ENCODE data around the gene TMEM170B.

The TMEM170B gene

GRCh38 chr6:11586117-11586516 is 48.6 kb downstream of the TMEM170B start:
- no peak for DNase-seq (ENCODE audit: low read depth)

- peak; percentile 88 for DNase-seq (ENCODE audit: low read depth)
These were observed 49.0 kb downstream of the TMEM170B start for GRCh38 chr6:11586536-11586935.

- no peak for DNase-seq (ENCODE audit: low read depth)
These were observed 51.7 kb downstream of the TMEM170B start for GRCh38 chr6:11589261-11589660.

- DNase-seq (ENCODE audit: low read depth), result no peak
These were observed 54.9 kb downstream of the TMEM170B start for GRCh38 chr6:11592294-11592906.

- no peak for DNase-seq (ENCODE audit: low read depth)
These were observed 55.5 kb downstream of the TMEM170B start for GRCh38 chr6:11593096-11593495.

- no peak for DNase-seq (ENCODE audit: low read depth)
These were observed 58.4 kb downstream of the TMEM170B start for GRCh38 chr6:11595903-11596302.

- no peak for DNase-seq (ENCODE audit: low read depth)
These were observed 59.2 kb downstream of the TMEM170B start for GRCh38 chr6:11596640-11597237.

- DNase-seq (ENCODE audit: low read depth), result no peak
These were observed 61.1 kb downstream of the TMEM170B start for GRCh38 chr6:11598687-11599086.

- no peak for DNase-seq (ENCODE audit: low read depth)
These were observed 62.7 kb downstream of the TMEM170B start for GRCh38 chr6:11600251-11600650.

GRCh38 chr6:11601776-11602605 is 64.4 kb downstream of the TMEM170B start:
- DNase-seq (ENCODE audit: low read depth), result no peak

- DNase-seq (ENCODE audit: low read depth), result no peak
These were observed 66.7 kb downstream of the TMEM170B start for GRCh38 chr6:11604215-11604614.

- DNase-seq (ENCODE audit: low read depth), result no peak
These were observed 67.4 kb downstream of the TMEM170B start for GRCh38 chr6:11604836-11605506.

- no peak for DNase-seq (ENCODE audit: low read depth)
These were observed 68.0 kb downstream of the TMEM170B start for GRCh38 chr6:11605507-11605905.

GRCh38 chr6:11606332-11606731 is 68.8 kb downstream of the TMEM170B start:
- no peak for DNase-seq (ENCODE audit: low read depth)

GRCh38 chr6:11607383-11607782 is 69.8 kb downstream of the TMEM170B start:
- no peak for DNase-seq (ENCODE audit: low read depth)

- no peak for DNase-seq (ENCODE audit: low read depth)
These were observed 71.2 kb downstream of the TMEM170B start for GRCh38 chr6:11608600-11609323.

- peak; percentile 86 for DNase-seq (ENCODE audit: low read depth)
These were observed 71.9 kb downstream of the TMEM170B start for GRCh38 chr6:11609324-11610071.

GRCh38 chr6:11613336-11613735 is 75.8 kb downstream of the TMEM170B start:
- no peak for DNase-seq (ENCODE audit: low read depth)

GRCh38 chr6:11613858-11614257 is 76.3 kb downstream of the TMEM170B start:
- peak; percentile 69 for DNase-seq (ENCODE audit: low read depth)

- no peak for DNase-seq (ENCODE audit: low read depth)
These were observed 77.1 kb downstream of the TMEM170B start for GRCh38 chr6:11614534-11615213.

- no peak for DNase-seq (ENCODE audit: low read depth)
These were observed 77.7 kb downstream of the TMEM170B start for GRCh38 chr6:11615214-11615602.
